Cardiac muscle cell (in vitro differentiated cells and primary cell): ENCODE measurements around the gene YBX3. TPM values are rescaled to one million over a fixed set of nuclear protein-coding genes. Genes with fewer than 3 reads are reported as not detected.

Experiments
- DNase-seq, 2 donors: peaks; one replicate each; pipeline versions ENCODE4 v3.0.0 to v3.0.0-alpha.2; 2010 to 2017; ENCODE audit warnings: low read depth in 1 of 2, low spot score in 1 of 2
- H3K27ac ChIP-seq: fragments of 200-600 bp; sonication (generic); 2 replicates; pipeline ENCODE4 v1.5.1; 2016
- H3K27me3 ChIP-seq: fragments of 200-600 bp; sonication (generic); 2 replicates; pipeline ENCODE4 v1.6.0; 2016; ENCODE audit warnings: control low read depth
- H3K36me3 ChIP-seq: fragments of 200-600 bp; sonication (generic); 2 replicates; pipeline ENCODE4 v1.5.1; 2016; ENCODE audit warnings: control low read depth
- H3K4me1 ChIP-seq: fragments of 200-600 bp; sonication (generic); 2 replicates; pipeline ENCODE4 v1.8.1; 2017; ENCODE audit warnings: low read depth, mild to moderate bottlenecking, mixed run types
- H3K4me3 ChIP-seq: fragments of 200-600 bp; sonication (generic); 2 replicates; pipeline ENCODE4 v1.5.1; 2016; ENCODE audit warnings: mild to moderate bottlenecking
- H3K9me3 ChIP-seq: fragments of 200-600 bp; sonication (generic); 2 replicates; pipeline ENCODE4 v1.5.1; 2017; ENCODE audit warnings: low read depth, mild to moderate bottlenecking, control low read depth
- CTCF ChIP-seq: IDR thresholded peaks from 2 replicates; pipeline ENCODE4 v1.5.1; 2012; ENCODE audit warnings: low read depth, mild to moderate bottlenecking, low read length
- polyA plus RNA-seq: library from polyadenylated mRNA; unstranded; fragments of >200 nt; fragmentation: Nextera tagmentation; extraction: Ambion mirVana; gene quantifications from 2 replicates; pipeline ENCODE4 v1.2.1, GENCODE V29; 2016
- total RNA-seq: library from RNA; depleted of rRNA; stranded (reverse); fragments of >200 nt; gene quantifications from 2 replicates; pipeline ENCODE4 v1.2.3, GENCODE V29; 2016

YBX3 gene
- total and polyA plus RNA-seq, 2 experiments from 2014 or later, result 173 to 212 TPM

DNA sequence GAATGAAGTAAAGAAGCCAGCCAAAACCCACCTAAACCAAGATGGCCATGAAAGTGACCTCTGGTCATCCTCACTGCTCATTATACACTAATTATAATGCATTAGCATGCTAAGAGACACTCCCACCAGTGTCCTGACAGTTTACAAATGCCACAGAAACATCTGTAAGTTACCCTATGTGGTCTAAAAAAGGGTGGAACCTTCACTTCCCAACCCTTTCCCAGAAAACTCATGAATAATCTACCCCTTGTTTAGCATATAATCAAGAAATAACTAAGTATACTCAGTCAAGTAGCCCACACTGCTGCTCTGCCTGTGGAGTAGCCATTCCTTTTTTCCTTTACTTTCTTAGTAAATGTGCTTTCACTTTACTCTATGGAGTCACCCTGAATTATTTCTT lies 69.1 kb downstream of the YBX3 start:
- no peak for DNase-seq
- Histone ChIP-seq H3K4me3 (no peak overlapping the region), H3K36me3 (no peaks in the 10 kb centered on the region), H3K27me3 (no peaks in the 10 kb centered on the region), H3K9me3 (no peaks in the 10 kb centered on the region), H3K27ac (no peak overlapping the region), H3K4me1 (no peaks in the 10 kb centered on the region)
- TF ChIP-seq CTCF, result no peak

GRCh38 chr12:10652192-10652591 lies 70.9 kb downstream of the YBX3 start:
- H3K27me3 ChIP-seq, result no peaks in the 10 kb centered on the region
- DNase-seq, result peak in 1 of 2 donors; percentile 35
- no peak for TF ChIP-seq CTCF

More at GRCh38 chr12:10652192-10652591, 70.9 kb downstream of the YBX3 start:
- Histone ChIP-seq H3K36me3 (no peaks in the 10 kb centered on the region), H3K9me3 (no peaks in the 10 kb centered on the region), H3K4me1 (no peaks in the 10 kb centered on the region), H3K27ac (no peak overlapping the region), H3K4me3 (no peak overlapping the region)

Other genes with a start within 250 kb of the YBX3 start
- 0.39 and 0.95 TPM in 2 replicates for gene EIF2S3B, start 217.4 kb downstream of the YBX3 start, total RNA-seq
- gene EIF2S3B, start 217.4 kb downstream of the YBX3 start, polyA plus RNA-seq, result 0.16 and 0.34 TPM in 2 replicates
- gene MAGOHB, start 109.7 kb downstream of the YBX3 start, total RNA-seq, result 10.8 and 14.2 TPM in 2 replicates
- 39.5 and 57.6 TPM in 2 replicates for gene MAGOHB, start 109.7 kb downstream of the YBX3 start, polyA plus RNA-seq
- gene STYK1, start 49.3 kb downstream of the YBX3 start, total RNA-seq, result 0.21 and 0.74 TPM in 2 replicates
- 0.65 and 2.3 TPM in 2 replicates for gene STYK1, start 49.3 kb downstream of the YBX3 start, polyA plus RNA-seq
- gene TAS2R7, start 79.3 kb upstream of the YBX3 start, total RNA-seq, result not detected in 2 replicates
- gene TAS2R7, start 79.3 kb upstream of the YBX3 start, polyA plus RNA-seq, result not detected in 2 replicates
- gene TAS2R8, start 84.0 kb upstream of the YBX3 start, total RNA-seq, result 0.45 TPM in 1 of 2 replicates, not detected in the other
- not detected in 2 replicates for gene TAS2R8, start 84.0 kb upstream of the YBX3 start, polyA plus RNA-seq
- gene TAS2R9, start 86.8 kb upstream of the YBX3 start, total RNA-seq, result 0.21 and 1.8 TPM in 2 replicates
- not detected in 2 replicates for gene TAS2R9, start 86.8 kb upstream of the YBX3 start, polyA plus RNA-seq
- 1.2 and 1.9 TPM in 2 replicates for gene TAS2R10, start 103.0 kb upstream of the YBX3 start, total RNA-seq
- gene TAS2R10, start 103.0 kb upstream of the YBX3 start, polyA plus RNA-seq, result 0.72 and 1.1 TPM in 2 replicates
- 0.67 and 8.8 TPM in 2 replicates for gene PRR4, start 126.2 kb upstream of the YBX3 start, total RNA-seq
- gene PRR4, start 126.2 kb upstream of the YBX3 start, polyA plus RNA-seq, result 5.3 and 7.1 TPM in 2 replicates
- 30.2 and 35.0 TPM in 2 replicates for gene PRH1, start 160.9 kb upstream of the YBX3 start, total RNA-seq
- gene PRH1, start 160.9 kb upstream of the YBX3 start, polyA plus RNA-seq, result 35.3 and 38.6 TPM in 2 replicates
- gene TAS2R13, start 186.2 kb upstream of the YBX3 start, total RNA-seq, result 0.11 and 0.69 TPM in 2 replicates
- not detected in 2 replicates for gene TAS2R13, start 186.2 kb upstream of the YBX3 start, polyA plus RNA-seq
- gene PRH2, start 205.9 kb upstream of the YBX3 start, total RNA-seq, result not detected in 2 replicates
- 0.43 and 2.1 TPM in 2 replicates for gene PRH2, start 205.9 kb upstream of the YBX3 start, polyA plus RNA-seq
- 1.2 and 3.2 TPM in 2 replicates for gene TAS2R14, start 215.9 kb upstream of the YBX3 start, total RNA-seq
- 1.0 and 3.0 TPM in 2 replicates for gene TAS2R14, start 215.9 kb upstream of the YBX3 start, polyA plus RNA-seq